HCT116 (cell line): ENCODE data around the gene PRKN. TPM values are rescaled to one million over a fixed set of nuclear protein-coding genes. Genes with fewer than 3 reads are reported as not detected.

Experiments used
- ATAC-seq: fragments of 200-7000 bp; cut with Tn5 transposase; 2 replicates; pipeline ENCODE4 v1.9.1; 2020; ENCODE audit warnings: mild to moderate bottlenecking, moderate library complexity
- BruUV-seq: library from RNA; stranded (reverse); fragments of 400-500 nt; replicated peaks from 2 replicates; lab custom pipeline; 2021; lab: Mats Ljungman, UMichigan
- CTCF ChIA-PET: fragments of 300-600 bp; sonication (Branson Sonifier 250); formaldehyde crosslinking; loops from one replicate; lab custom pipeline; 2021; ENCODE audit warnings: antibody characterized with exemption; lab: Charles Lee
- POLR2A ChIA-PET: fragments of 300-600, 350-600 bp; sonication (Branson Sonifier 250); formaldehyde crosslinking; loops from one replicate; lab custom pipeline; 2021; ENCODE audit warnings: antibody characterized with exemption; lab: Charles Lee
- RAD21 ChIA-PET, 2 experiments: fragments of 300-600 bp; sonication (Branson Sonifier 250); formaldehyde crosslinking; loops; one replicate each; lab custom pipeline; 2023; ENCODE audit warnings: low total read pairs in 2 of 2; ENCODE audit not compliant: uncharacterized antibody in 2 of 2, unreplicated experiment in 2 of 2, low non-redundant PET in 1 of 2; lab: Charles Lee
- DNase-seq: peaks from one replicate; pipeline ENCODE4 v3.0.0-alpha.2; 2010; ENCODE audit warnings: low read depth, low spot score
- H2AFZ ChIP-seq: fragments of 200-600 bp; shearing (Covaris generic), sonication (generic); 2 replicates; pipeline ENCODE4 v1.6.1; 2017; ENCODE audit warnings: low read depth, mixed run types, mixed read lengths, antibody characterized with exemption, low read length; ENCODE audit not compliant: poor library complexity, severe bottlenecking
- H3K27ac ChIP-seq: 2 replicates; pipeline ENCODE4 v1.5.1; 2012; ENCODE audit warnings: low read depth, low read length
- H3K27me3 ChIP-seq: fragments of 200-600 bp; sonication (generic); 2 replicates; pipeline ENCODE4 v1.6.1; 2016; ENCODE audit warnings: mixed run types, low read length, mixed read lengths; ENCODE audit not compliant: insufficient read depth
- H3K36me3 ChIP-seq, 2 experiments: fragments of 200-500 bp in 1 of 2; fragments of 200-600 bp in 1 of 2; sonication (Bioruptor generic) in 1 of 2; sonication (generic) in 1 of 2; 2 replicates each; pipeline versions ENCODE4 v1.5.1 to v1.6.1; 2014 to 2016; ENCODE audit warnings: low read length in 2 of 2, inconsistent platforms in 1 of 2, mixed read lengths in 1 of 2, mixed run types in 1 of 2; ENCODE audit not compliant: insufficient read depth in 2 of 2, control insufficient read depth in 1 of 2
- H3K4me1 ChIP-seq, 2 experiments: fragments of 200-600 bp in 1 of 2; sonication (generic) in 1 of 2; 2 replicates each; pipeline versions ENCODE4 v1.5.1 to v1.6.1; 2012 to 2017; ENCODE audit warnings: low read length in 2 of 2, inconsistent platforms in 1 of 2, mild to moderate bottlenecking in 1 of 2, mixed read lengths in 1 of 2, mixed run types in 1 of 2, moderate library complexity in 1 of 2; ENCODE audit not compliant: insufficient read depth in 2 of 2, control insufficient read depth in 1 of 2
- H3K4me2 ChIP-seq: fragments of 200-600 bp; sonication (generic); 2 replicates; pipeline ENCODE4 v1.6.1; 2017; ENCODE audit warnings: mixed run types, low read length, mixed read lengths
- H3K4me3 ChIP-seq, 2 experiments: fragments of 200-600 bp in 1 of 2; sonication (generic) in 1 of 2; replicated peaks in 1 of 2; 2 replicates each; pipeline ENCODE4 v1.5.1; 2011 to 2016; ENCODE audit warnings: low read length in 2 of 2, control low read depth in 1 of 2, low read depth in 1 of 2, mild to moderate bottlenecking in 1 of 2, mixed read lengths in 1 of 2, mixed run types in 1 of 2
- H3K79me2 ChIP-seq: fragments of 200-600 bp; sonication (generic); 2 replicates; pipeline ENCODE4 v1.6.1; 2017; ENCODE audit warnings: mild to moderate bottlenecking, mixed run types, low read length, moderate library complexity, mixed read lengths; ENCODE audit not compliant: insufficient read depth
- H3K9ac ChIP-seq: fragments of 200-600 bp; sonication (generic); 2 replicates; pipeline ENCODE4 v1.6.1; 2016; ENCODE audit warnings: low read length, mixed read lengths
- H3K9me2 ChIP-seq: fragments of 200-600 bp; sonication (generic), shearing (Covaris generic); 2 replicates; pipeline ENCODE4 v1.6.1; 2017; ENCODE audit warnings: mixed run types, mild to moderate bottlenecking, moderate library complexity; ENCODE audit not compliant: insufficient read depth
- H3K9me3 ChIP-seq, 2 experiments: fragments of 200-500 bp in 1 of 2; fragments of 200-600 bp in 1 of 2; sonication (Bioruptor generic) in 1 of 2; sonication (generic) in 1 of 2; 2 replicates each; pipeline ENCODE4 v1.6.1; 2014 to 2017; ENCODE audit warnings: low read length in 2 of 2, mixed read lengths in 2 of 2, inconsistent platforms in 1 of 2, low read depth in 1 of 2, mild to moderate bottlenecking in 1 of 2, mixed run types in 1 of 2, moderate library complexity in 1 of 2; ENCODE audit not compliant: control insufficient read depth in 1 of 2, insufficient read depth in 1 of 2
- H4K20me1 ChIP-seq: fragments of 200-600 bp; sonication (generic), shearing (Covaris generic); 2 replicates; pipeline ENCODE4 v1.6.1; 2017; ENCODE audit warnings: mixed run types, mild to moderate bottlenecking, moderate library complexity; ENCODE audit not compliant: insufficient read depth
- EGR1 ChIP-seq: IDR thresholded peaks from 2 replicates; pipeline ENCODE4 v1.6.1; 2012; ENCODE audit warnings: low read depth
- ELF1 ChIP-seq: IDR thresholded peaks from 2 replicates; pipeline ENCODE4 v1.6.1; 2012; ENCODE audit warnings: low read depth, borderline replicate concordance
- EZH2 ChIP-seq: fragments of 200-600 bp; sonication (generic); IDR thresholded peaks from 2 replicates; pipeline ENCODE4 v1.6.1; 2017; ENCODE audit warnings: antibody characterized with exemption, mixed run types
- FOSL1 ChIP-seq: IDR thresholded peaks from 2 replicates; pipeline ENCODE4 v1.6.1; 2012; ENCODE audit warnings: low read depth
- JUND ChIP-seq: IDR thresholded peaks from 2 replicates; pipeline ENCODE4 v1.6.1; 2012
- RAD21 ChIP-seq: IDR thresholded peaks from 2 replicates; pipeline ENCODE4 v1.6.1; 2012; ENCODE audit warnings: low read depth, mild to moderate bottlenecking
- SP1 ChIP-seq: IDR thresholded peaks from 2 replicates; pipeline ENCODE4 v1.6.1; 2012; ENCODE audit warnings: low read depth
- TCF7L2 ChIP-seq: IDR thresholded peaks from 2 replicates; pipeline ENCODE4 v1.7.0; 2011; ENCODE audit warnings: borderline replicate concordance, inconsistent platforms; ENCODE audit not compliant: insufficient read depth, insufficient read length; ENCODE audit errors: extremely low read depth
- ZFX ChIP-seq: fragments of 450-650 bp; IDR thresholded peaks from 2 replicates; pipeline ENCODE4 v1.6.1; 2017
- intact Hi-C: fragments of 100-400 bp; cut with micrococcal nuclease; formaldehyde crosslinking; loops from 2 replicates; pipeline ENCODE4 v1.10.0; 2022
- total RNA-seq: library from RNA; stranded (reverse); gene quantifications from one replicate; pipeline ENCODE4 v1.2.1, GENCODE V29; 2021; ENCODE audit not compliant: unreplicated experiment

The PRKN gene
- total RNA-seq, 1 experiment from 2014 or later: 2.6 TPM

- H3K36me3 ChIP-seq: no peaks in the 10 kb centered on the region
- H3K27ac ChIP-seq: no peak overlapping the region
- ChIA-PET CTCF (interaction anchor here (1.3 kb wide), 1 partner anchor 618 kb away, joined by 3 read pairs; no protein-coding TSS in a partner anchor), POLR2A (no interaction called here), RAD21 (no interaction called here)
- TF ChIP-seq FOSL1 (no peak), SP1 (no peak)
- intact Hi-C loops: no loop called here
- no TSS peak for BruUV-seq
- H3K9ac ChIP-seq: no peak overlapping the region
- H3K4me3 ChIP-seq: no peak overlapping the region
- ATAC-seq: no peak
- H3K27me3 ChIP-seq: no peaks in the 10 kb centered on the region
- H3K9me2 ChIP-seq: no peaks in the 10 kb centered on the region
- no peak for DNase-seq
- no peaks in the 10 kb centered on the region for H4K20me1 ChIP-seq
- H3K4me1 ChIP-seq: peaks cover 0 to 16% of the 10 kb centered on the region in 2 experiments; a peak in 1 of 4 replicates
- H3K4me2 ChIP-seq: no peak overlapping the region
- H3K9me3 ChIP-seq: no peaks in the 10 kb centered on the region
- H3K79me2 ChIP-seq: no peaks in the 10 kb centered on the region
- H2AFZ ChIP-seq: no peak overlapping the region
Observed at GRCh38 chr6:161368514-161368913, 1359.1 kb downstream of the PRKN start.

- ChIA-PET RAD21 (no interaction called here), POLR2A (interaction anchor here (0.7 kb wide), 1 partner anchor 633 kb away, joined by 3 read pairs; no protein-coding TSS in a partner anchor), CTCF (interaction anchor here (1.3 kb wide), 1 partner anchor 617 kb away, joined by 3 read pairs; no protein-coding TSS in a partner anchor)
- peaks cover 0 to 16% of the 10 kb centered on the region in 2 experiments; a peak in 1 of 4 replicates for H3K4me1 ChIP-seq
- H3K36me3 ChIP-seq: no peaks in the 10 kb centered on the region
- no peak for TF ChIP-seq RAD21
- TF ChIP-seq JUND: no peak
- TF ChIP-seq ZFX: no peak
- no peak for TF ChIP-seq TCF7L2
- TF ChIP-seq EGR1: no peak
- TF ChIP-seq ELF1: no peak
- no peak for TF ChIP-seq EZH2
- ATAC-seq (no peak), DNase-seq (no peak)
- no peak overlapping the region for H3K9ac ChIP-seq
- H4K20me1 ChIP-seq: no peaks in the 10 kb centered on the region
- H3K27me3 ChIP-seq: no peaks in the 10 kb centered on the region
- no peaks in the 10 kb centered on the region for H3K9me3 ChIP-seq
- H2AFZ ChIP-seq: no peak overlapping the region
- no peak overlapping the region for H3K4me2 ChIP-seq
- no peak overlapping the region for H3K4me3 ChIP-seq
- no TSS peak for BruUV-seq
- no peaks in the 10 kb centered on the region for H3K79me2 ChIP-seq
- intact Hi-C loops: no loop called here
- no peaks in the 10 kb centered on the region for H3K9me2 ChIP-seq
- H3K27ac ChIP-seq: no peak overlapping the region
Observed at GRCh38 chr6:161367472-161367871, 1360.1 kb downstream of the PRKN start.
